ENCODE results near the gene MSH5. TPM values are rescaled to one million over a fixed set of nuclear protein-coding genes. Genes with fewer than 3 reads are reported as not detected.

Gene MSH5
- total RNA-seq, 1 experiment from 2014 or later = 51.0 TPM

DNA sequence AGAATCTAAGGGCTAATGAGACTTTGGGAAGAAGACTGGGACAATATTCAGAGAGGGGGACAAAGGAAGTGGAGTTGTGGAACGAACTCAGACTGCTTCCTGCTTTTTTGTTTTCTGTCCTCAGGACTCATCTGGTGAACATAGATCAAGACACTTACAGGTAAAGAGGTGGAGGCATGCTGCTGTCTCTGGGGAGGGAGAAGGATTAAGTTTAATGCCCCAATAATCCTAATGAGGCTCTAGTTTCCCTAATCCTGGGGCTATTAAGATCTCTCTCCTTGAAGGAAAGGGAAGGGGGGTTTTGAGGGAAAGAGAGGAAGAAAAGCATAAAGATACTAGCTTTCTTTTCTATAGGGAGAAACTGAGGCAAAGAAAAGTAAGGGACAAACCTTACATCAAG lies 4.6 kb downstream of the MSH5 start:
- Mint-ChIP-seq H3K4me3 (ENCODE audit: unreplicated experiment) (no peak overlapping the region), H3K27ac (ENCODE audit: unreplicated experiment) (no peak overlapping the region), H3K27me3 (ENCODE audit: insufficient read depth, unreplicated experiment) (no peaks in the 10 kb centered on the region), H3K36me3 (ENCODE audit: insufficient read depth, unreplicated experiment) (peaks cover 38% of the 10 kb centered on the region), H3K9me3 (ENCODE audit: unreplicated experiment) (no peaks in the 10 kb centered on the region), H3K4me1 (ENCODE audit: low read depth, unreplicated experiment) (peaks cover 6% of the 10 kb centered on the region)
- BruUV-seq (replicated peaks) = no TSS peak
- Histone ChIP-seq H3K9me3 (no peaks in the 10 kb centered on the region), H3K36me3 (ENCODE audit: control insufficient read depth, insufficient read depth, low read length) (peaks cover 4% of the 10 kb centered on the region; the same call in 1 of the 2 replicates), H3K4me3 (ENCODE audit: low read depth, low read length) (no peak overlapping the region), H3K27me3 (replicated peaks; ENCODE audit: control insufficient read depth, insufficient read depth, low read length) (no peaks in the 10 kb centered on the region), H3K4me1 (peaks cover 13% of the 10 kb centered on the region)
- DNase-seq = no peak
- no peak for TF ChIP-seq CTCF (IDR thresholded peaks at IDR 0.05; ENCODE audit: insufficient read depth in 1 of 2, low read depth in 1 of 2, low read length in 1 of 2, severe bottlenecking in 1 of 2, unreplicated experiment in 1 of 2)
- intact Hi-C loops (cut with micrococcal nuclease; ENCODE audit: unreplicated experiment) = no loop called here
- ChIA-PET POLR2A (no interaction called here), CTCF (no interaction called here)

DNA sequence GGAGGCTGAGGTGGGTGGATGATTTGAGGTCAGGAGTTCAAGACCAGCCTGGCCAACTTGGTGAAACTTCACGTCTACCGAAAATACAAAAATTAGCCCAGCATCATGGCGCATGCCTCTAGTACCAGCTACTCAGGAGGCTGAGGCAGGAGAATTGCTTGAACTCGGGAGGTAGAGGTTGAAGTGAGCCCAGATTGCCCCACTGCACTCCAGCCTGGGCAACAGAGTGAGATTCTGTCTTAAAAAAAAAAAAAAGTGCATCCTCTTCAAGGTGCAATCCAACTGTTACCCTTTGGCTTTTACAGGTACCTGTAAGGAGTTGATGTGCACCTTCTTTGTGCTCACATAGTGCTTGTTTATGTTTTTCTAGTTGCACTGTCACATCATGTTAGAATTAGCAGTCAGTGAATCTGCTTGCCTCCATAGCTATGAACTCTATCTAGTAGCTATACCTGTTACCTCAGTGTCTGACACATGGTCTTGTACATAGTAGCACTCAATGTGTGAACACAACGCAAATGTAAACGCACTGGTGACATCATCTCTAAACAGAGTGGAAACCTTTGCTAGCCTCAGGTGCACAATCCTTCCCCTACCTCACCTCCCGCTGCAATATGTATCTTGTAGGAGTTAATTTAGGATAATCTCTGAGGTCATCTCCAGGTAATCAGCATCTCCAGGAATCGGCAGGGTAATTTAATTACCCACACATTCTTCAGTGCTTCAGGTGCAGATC lies 9.7 kb downstream of the MSH5 start:
- Mint-ChIP-seq H3K4me3 (ENCODE audit: unreplicated experiment) (no peak overlapping the region), H3K36me3 (ENCODE audit: insufficient read depth, unreplicated experiment) (peaks cover 22% of the 10 kb centered on the region), H3K4me1 (ENCODE audit: low read depth, unreplicated experiment) (peaks cover 6% of the 10 kb centered on the region), H3K27me3 (ENCODE audit: insufficient read depth, unreplicated experiment) (no peaks in the 10 kb centered on the region), H3K27ac (ENCODE audit: unreplicated experiment) (peak overlapping the region; percentile 33), H3K9me3 (ENCODE audit: unreplicated experiment) (no peaks in the 10 kb centered on the region)
- no peak for DNase-seq
- ChIA-PET POLR2A (interaction anchor here (0.5 kb wide), 1 partner anchor 78 kb away, joined by 3 read pairs; the partner anchor contains the start of gene HSPA1B), CTCF (interaction anchor here (0.6 kb wide), 1 partner anchor 18 kb away, joined by 8 read pairs; no protein-coding TSS in a partner anchor)
- Histone ChIP-seq H3K4me1 (peaks cover 8% of the 10 kb centered on the region), H3K4me3 (ENCODE audit: low read depth, low read length) (no peak overlapping the region), H3K27me3 (replicated peaks; ENCODE audit: control insufficient read depth, insufficient read depth, low read length) (no peaks in the 10 kb centered on the region), H3K9me3 (no peaks in the 10 kb centered on the region), H3K36me3 (ENCODE audit: control insufficient read depth, insufficient read depth, low read length) (peaks cover 5% of the 10 kb centered on the region; the same call in 1 of the 2 replicates)
- BruUV-seq (replicated peaks) = no TSS peak
- intact Hi-C loops (cut with micrococcal nuclease; ENCODE audit: unreplicated experiment) = no loop called here
- no peak for TF ChIP-seq CTCF (IDR thresholded peaks at IDR 0.05; ENCODE audit: insufficient read depth in 1 of 2, low read depth in 1 of 2, low read length in 1 of 2, severe bottlenecking in 1 of 2, unreplicated experiment in 1 of 2)

DNA sequence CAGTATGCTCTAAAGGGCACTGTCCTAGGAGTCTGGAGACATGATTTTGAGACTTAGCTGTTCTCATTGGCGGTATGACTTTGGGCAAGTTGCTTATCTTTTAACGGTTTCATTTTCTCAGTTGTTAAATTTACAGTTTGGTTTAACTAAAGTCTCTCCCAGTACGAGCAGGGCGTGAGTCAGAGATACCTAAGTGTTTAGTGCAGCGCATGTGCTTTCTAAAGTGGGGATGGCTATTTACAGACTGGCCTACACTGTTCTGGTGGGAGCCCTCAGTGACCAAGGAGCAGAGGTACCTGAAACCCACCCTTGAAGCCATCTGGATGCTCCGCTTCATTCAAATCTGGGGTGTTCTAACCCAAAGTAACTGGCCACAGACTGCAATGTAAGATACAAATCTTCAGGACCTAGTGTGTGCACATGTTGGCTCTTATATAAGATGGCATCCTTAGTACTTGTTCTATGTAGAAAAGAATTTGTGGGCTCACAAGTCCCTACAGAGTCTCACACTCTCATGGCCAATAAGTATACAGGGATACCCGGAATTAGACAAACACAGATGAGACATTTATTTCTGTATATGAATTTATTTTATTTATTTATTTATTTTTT lies 10.7 kb downstream of the MSH5 start:
- intact Hi-C loops (cut with micrococcal nuclease; ENCODE audit: unreplicated experiment) = no loop called here
- H3K9me3 Mint-ChIP-seq (ENCODE audit: unreplicated experiment) = no peaks in the 10 kb centered on the region
- Histone ChIP-seq H3K27me3 (replicated peaks; ENCODE audit: control insufficient read depth, insufficient read depth, low read length) (no peaks in the 10 kb centered on the region), H3K4me1 (peaks cover 8% of the 10 kb centered on the region), H3K4me3 (ENCODE audit: low read depth, low read length) (no peak overlapping the region), H3K36me3 (ENCODE audit: control insufficient read depth, insufficient read depth, low read length) (peaks cover 5% of the 10 kb centered on the region; the same call in 1 of the 2 replicates), H3K9me3 (no peaks in the 10 kb centered on the region)
- POLR2A ChIA-PET = no interaction called here
- peaks cover 17% of the 10 kb centered on the region for H3K36me3 Mint-ChIP-seq (ENCODE audit: insufficient read depth, unreplicated experiment)
- no peaks in the 10 kb centered on the region for H3K27me3 Mint-ChIP-seq (ENCODE audit: insufficient read depth, unreplicated experiment)
- TF ChIP-seq CTCF (IDR thresholded peaks at IDR 0.05; ENCODE audit: insufficient read depth in 1 of 2, low read depth in 1 of 2, low read length in 1 of 2, severe bottlenecking in 1 of 2, unreplicated experiment in 1 of 2) = no peak
- H3K4me1 Mint-ChIP-seq (ENCODE audit: low read depth, unreplicated experiment) = peaks cover 6% of the 10 kb centered on the region
- H3K4me3 Mint-ChIP-seq (ENCODE audit: unreplicated experiment) = no peak overlapping the region
- DNase-seq = no peak
- CTCF ChIA-PET = no interaction called here
- no TSS peak for BruUV-seq (replicated peaks)
- H3K27ac Mint-ChIP-seq (ENCODE audit: unreplicated experiment) = no peak overlapping the region

Data from Caco-2 (cell line).